HepG2 (cell line): ENCODE measurements around the gene RNASE8. TPM values are rescaled to one million over a fixed set of nuclear protein-coding genes. Genes with fewer than 3 reads are reported as not detected.
A peak's percentile ranks its signal among the peaks of the same experiment; 100 is the strongest.

ENCODE experiments used
- ATF7 ChIP-seq, 2 experiments: fragments of 450-650 bp in 1 of 2; sonication (generic) in 1 of 2; formaldehyde crosslinking in 1 of 2; IDR thresholded peaks; 2 replicates each; pipeline versions ENCODE4 v1.4.0 to v1.6.1; 2016 to 2020; ENCODE audit warnings: antibody characterized with exemption in 1 of 2, mild to moderate bottlenecking in 1 of 2, missing genetic modification reagents in 1 of 2
- E2F2 ChIP-seq: sonication (generic); formaldehyde crosslinking; IDR thresholded peaks from 2 replicates; pipeline ENCODE4 v1.4.0; 2020; ENCODE audit warnings: missing genetic modification reagents, borderline replicate concordance
- ESRRA ChIP-seq: sonication (generic); formaldehyde crosslinking; IDR thresholded peaks from 2 replicates; pipeline ENCODE4 v1.5.1; 2020; ENCODE audit warnings: mild to moderate bottlenecking, low read depth, missing genetic modification reagents
- FOXA3 ChIP-seq: IDR thresholded peaks from 2 replicates; pipeline ENCODE4 v1.6.1; 2016; ENCODE audit warnings: missing genetic modification reagents, missing compliant biosample characterization
- NBN ChIP-seq: fragments of 450-650 bp; conservative IDR thresholded peaks from 2 replicates; pipeline ENCODE4 v1.6.1; 2017
- NFYB ChIP-seq: sonication (generic); formaldehyde crosslinking; IDR thresholded peaks from 2 replicates; pipeline ENCODE4 v1.4.0; 2020; ENCODE audit warnings: missing genetic modification reagents
- NONO ChIP-seq, 2 experiments: fragments of 450-650 bp in 1 of 2; sonication (generic) in 1 of 2; formaldehyde crosslinking in 1 of 2; IDR thresholded peaks in 1 of 2; conservative IDR thresholded peaks in 1 of 2; 2 replicates each; pipeline versions ENCODE4 v1.6.1 to v1.8.0; 2017 to 2022; ENCODE audit warnings: mild to moderate bottlenecking in 1 of 2, missing genetic modification reagents in 1 of 2, moderate library complexity in 1 of 2
- NR2F6 ChIP-seq, 2 experiments: IDR thresholded peaks; 2 replicates each; pipeline ENCODE4 v1.6.1; 2016; ENCODE audit warnings: antibody characterized with exemption in 1 of 2, mild to moderate bottlenecking in 1 of 2
- NR3C1 ChIP-seq: sonication (generic); formaldehyde crosslinking; IDR thresholded peaks from 2 replicates; pipeline ENCODE4 v1.4.0; 2020; ENCODE audit warnings: missing genetic modification reagents
- SNAPC2 ChIP-seq: sonication (generic); formaldehyde crosslinking; IDR thresholded peaks from 2 replicates; pipeline ENCODE4 v1.8.1; 2022; ENCODE audit warnings: mild to moderate bottlenecking, missing genetic modification reagents
- SUZ12 ChIP-seq: fragments of 150-350 bp; IDR thresholded peaks from 2 replicates; pipeline ENCODE4 v1.6.1; 2014; ENCODE audit warnings: low read depth, low read length
- U2AF2 ChIP-seq: fragments of 200-400 bp; formaldehyde crosslinking; IDR thresholded peaks from 2 replicates; pipeline ENCODE4 v1.6.1; 2017; ENCODE audit warnings: low read depth, mild to moderate bottlenecking, low read length
- ZMAT3 ChIP-seq: sonication (generic); formaldehyde crosslinking; conservative IDR thresholded peaks from 2 replicates; pipeline ENCODE4 v1.7.0; 2021; ENCODE audit warnings: missing genetic modification reagents
- ZNF20 ChIP-seq: sonication (generic); formaldehyde crosslinking; IDR thresholded peaks from 2 replicates; pipeline ENCODE4 v1.4.0; 2020; ENCODE audit warnings: mild to moderate bottlenecking, moderate library complexity, missing genetic modification reagents
- ZNF232 ChIP-seq: sonication (generic); formaldehyde crosslinking; IDR thresholded peaks from 2 replicates; pipeline ENCODE4 v1.4.0; 2020; ENCODE audit warnings: missing genetic modification reagents, borderline replicate concordance
- ZNF3 ChIP-seq: IDR thresholded peaks from 2 replicates; pipeline ENCODE4 v1.7.0; 2017; ENCODE audit warnings: inconsistent platforms
- ZNF468 ChIP-seq: sonication (generic); formaldehyde crosslinking; IDR thresholded peaks from 2 replicates; pipeline ENCODE4 v1.8.0; 2022; ENCODE audit warnings: mild to moderate bottlenecking, moderate library complexity, missing genetic modification reagents
- ZNF510 ChIP-seq: sonication (generic); formaldehyde crosslinking; IDR thresholded peaks from 2 replicates; pipeline ENCODE4 v1.4.0; 2020; ENCODE audit warnings: low read depth, mild to moderate bottlenecking, missing genetic modification reagents
- ZNF589 ChIP-seq: sonication (generic); formaldehyde crosslinking; conservative IDR thresholded peaks from 2 replicates; pipeline ENCODE4 v1.8.0; 2022; ENCODE audit warnings: mild to moderate bottlenecking, moderate library complexity, missing genetic modification reagents
- ZNF7 ChIP-seq: IDR thresholded peaks from 2 replicates; pipeline ENCODE4 v1.6.1; 2016; ENCODE audit warnings: missing biosample characterization, missing genetic modification reagents
- ZNF761 ChIP-seq: sonication (generic); formaldehyde crosslinking; conservative IDR thresholded peaks from 2 replicates; pipeline ENCODE4 v1.4.0; 2020; ENCODE audit warnings: mild to moderate bottlenecking, missing genetic modification reagents
- ZNF839 ChIP-seq: sonication (generic); formaldehyde crosslinking; IDR thresholded peaks from 2 replicates; pipeline ENCODE4 v1.4.0; 2020; ENCODE audit warnings: missing genetic modification reagents, mild to moderate bottlenecking, borderline replicate concordance
- polyA plus RNA-seq, 8 experiments: library from polyadenylated mRNA; depleted of rRNA in 3 of 8; stranded (reverse) in 7 of 8; unstranded in 1 of 8; fragments of >200 nt; fragmentation: Illumina TruSeq in 4 of 8; extraction: Trizol in 4 of 8; gene quantifications; 2 replicates each; pipeline versions ENCODE4 v1.2.1 to v1.2.3, GENCODE V29; 2011 to 2016; ENCODE audit warnings: low read depth in 4 of 8, missing spikeins in 1 of 8, mixed read lengths in 1 of 8; ENCODE audit not compliant: insufficient read depth in 1 of 8
- total RNA-seq, 5 experiments: library from RNA; depleted of rRNA; stranded (reverse); fragments of >200 nt; fragmentation: Illumina TruSeq; extraction: Trizol; gene quantifications; 2 replicates each; pipeline ENCODE4 v1.2.3, GENCODE V29; 2016; ENCODE audit warnings: low read depth in 1 of 5
- TF ChIP-seq, protein P1 (sequence below): sonication (generic); formaldehyde crosslinking; IDR thresholded peaks from 2 replicates; pipeline ENCODE4 v1.4.0; 2020; ENCODE audit warnings: low read depth, mild to moderate bottlenecking, missing genetic modification reagents
- TF ChIP-seq, protein P2 (sequence below): sonication (generic); formaldehyde crosslinking; IDR thresholded peaks from 2 replicates; pipeline ENCODE4 v1.4.0; 2020; ENCODE audit warnings: mild to moderate bottlenecking, missing genetic modification reagents
- TF ChIP-seq, protein P3 (sequence below): sonication (generic); formaldehyde crosslinking; IDR thresholded peaks from 2 replicates; pipeline ENCODE4 v1.8.1; 2023; ENCODE audit warnings: mild to moderate bottlenecking, inconsistent platforms, moderate library complexity, missing genetic modification reagents, borderline replicate concordance

RNASE8 gene
- total and polyA plus RNA-seq, 2 of the 13 experiments (the other 11 are each of a cell fraction or from before 2014, with no cell fraction given), result not detected

DNA sequence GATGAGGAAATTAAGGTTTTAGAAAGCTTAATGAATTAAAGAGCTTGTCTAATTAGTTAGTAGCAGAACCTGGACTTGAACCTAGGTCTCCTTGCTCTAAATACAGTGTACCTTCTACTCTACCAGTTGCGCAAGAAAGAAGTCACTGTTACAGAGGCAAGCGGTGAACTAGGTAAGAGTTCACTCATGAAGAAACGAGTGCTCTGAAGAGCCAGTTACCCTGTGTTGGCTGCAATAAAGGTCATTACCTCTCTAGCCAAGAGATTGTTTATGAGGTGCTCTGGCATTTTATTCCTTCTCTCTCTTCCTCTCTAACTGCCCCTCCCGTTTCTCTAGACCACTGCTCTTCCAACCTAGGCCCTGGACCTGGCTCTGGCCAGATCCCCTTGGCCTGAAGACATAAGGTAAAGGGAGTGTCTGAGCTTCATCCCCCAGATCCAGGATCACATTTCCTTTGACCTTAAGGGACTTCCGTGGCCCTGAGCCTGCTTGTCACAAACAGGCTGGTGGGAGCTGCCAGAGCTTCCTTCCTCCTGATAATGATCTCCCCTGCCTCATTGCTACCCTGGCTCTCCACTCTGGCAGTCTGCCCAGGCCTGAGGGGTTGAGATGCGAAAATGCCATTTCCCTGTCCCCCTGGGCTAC is 13.5 kb upstream of the RNASE8 start (continued):
- no peak for TF ChIP-seq SUZ12
- peak; percentile 45; the same call in 1 of the 2 replicates for TF ChIP-seq ZMAT3 (CRISPR knock-in tag)
- no peak for TF ChIP-seq ZNF232
- no peak for TF ChIP-seq ZNF839 (CRISPR knock-in tag)
- TF ChIP-seq, protein P1, sequence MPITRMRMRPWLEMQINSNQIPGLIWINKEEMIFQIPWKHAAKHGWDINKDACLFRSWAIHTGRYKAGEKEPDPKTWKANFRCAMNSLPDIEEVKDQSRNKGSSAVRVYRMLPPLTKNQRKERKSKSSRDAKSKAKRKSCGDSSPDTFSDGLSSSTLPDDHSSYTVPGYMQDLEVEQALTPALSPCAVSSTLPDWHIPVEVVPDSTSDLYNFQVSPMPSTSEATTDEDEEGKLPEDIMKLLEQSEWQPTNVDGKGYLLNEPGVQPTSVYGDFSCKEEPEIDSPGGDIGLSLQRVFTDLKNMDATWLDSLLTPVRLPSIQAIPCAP (CRISPR knock-in tag), result no peak
- peak; percentile 8; the same call in 1 of the 2 replicates for TF ChIP-seq NR2F6 (IDR thresholded peaks at IDR 0.05)
- TF ChIP-seq NR2F6 (CRISPR knock-in tag; IDR thresholded peaks at IDR 0.05), result peak; percentile 60
- no peak; the same call in 1 of the 2 replicates for TF ChIP-seq ESRRA (CRISPR knock-in tag)
- TF ChIP-seq, protein P2, sequence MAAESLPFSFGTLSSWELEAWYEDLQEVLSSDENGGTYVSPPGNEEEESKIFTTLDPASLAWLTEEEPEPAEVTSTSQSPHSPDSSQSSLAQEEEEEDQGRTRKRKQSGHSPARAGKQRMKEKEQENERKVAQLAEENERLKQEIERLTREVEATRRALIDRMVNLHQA, result no peak
- TF ChIP-seq ZNF468 (CRISPR knock-in tag), result no peak
- no peak for TF ChIP-seq ZNF510 (CRISPR knock-in tag)
- TF ChIP-seq NBN, result no peak
- TF ChIP-seq FOXA3 (CRISPR knock-in tag), result peak; percentile 77
- no peak for TF ChIP-seq U2AF2
- no peak for TF ChIP-seq E2F2 (CRISPR knock-in tag)
- no peak for TF ChIP-seq NONO (IDR thresholded peaks at IDR 0.05)
- TF ChIP-seq NONO (CRISPR knock-in tag; conservative IDR thresholded peaks at IDR 0.05), result 0 out of 2 replicates have a peak, but pooled peaks have one; percentile 21
- TF ChIP-seq SNAPC2 (CRISPR knock-in tag), result 0 out of 2 replicates have a peak, but pooled peaks have one; percentile 59
- TF ChIP-seq, protein P3, sequence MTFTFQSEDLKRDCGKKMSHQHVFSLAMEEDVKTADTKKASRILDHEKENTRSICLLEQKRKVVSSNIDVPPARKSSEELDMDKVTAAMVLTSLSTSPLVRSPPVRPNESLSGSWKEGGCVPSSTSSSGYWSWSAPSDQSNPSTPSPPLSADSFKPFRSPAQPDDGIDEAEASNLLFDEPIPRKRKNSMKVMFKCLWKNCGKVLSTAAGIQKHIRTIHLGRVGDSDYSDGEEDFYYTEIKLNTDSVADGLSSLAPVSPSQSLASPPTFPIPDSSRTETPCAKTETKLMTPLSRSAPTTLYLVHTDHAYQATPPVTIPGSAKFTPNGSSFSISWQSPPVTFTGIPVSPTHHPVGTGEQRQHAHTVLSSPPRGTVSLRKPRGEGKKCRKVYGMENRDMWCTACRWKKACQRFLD (CRISPR knock-in tag), result no peak
- 0 out of 2 replicates have a peak, but pooled peaks have one; percentile 68 for TF ChIP-seq ZNF761
- no peak for TF ChIP-seq NR3C1 (CRISPR knock-in tag)
- TF ChIP-seq ZNF20 (CRISPR knock-in tag), result no peak
- no peak for TF ChIP-seq ZNF7 (CRISPR knock-in tag)
- TF ChIP-seq ATF7 (IDR thresholded peaks at IDR 0.05), result no peak
- no peak for TF ChIP-seq ATF7 (CRISPR knock-in tag; IDR thresholded peaks at IDR 0.05)
- no peak for TF ChIP-seq NFYB (CRISPR knock-in tag)
- no peak for TF ChIP-seq ZNF3 (CRISPR knock-in tag)
- no peak for TF ChIP-seq ZNF589 (CRISPR knock-in tag)
